ENCODE measurements around the gene FAT4. TPM values are rescaled to one million over a fixed set of nuclear protein-coding genes. Genes with fewer than 3 reads are reported as not detected.

FAT4 gene, protein sequence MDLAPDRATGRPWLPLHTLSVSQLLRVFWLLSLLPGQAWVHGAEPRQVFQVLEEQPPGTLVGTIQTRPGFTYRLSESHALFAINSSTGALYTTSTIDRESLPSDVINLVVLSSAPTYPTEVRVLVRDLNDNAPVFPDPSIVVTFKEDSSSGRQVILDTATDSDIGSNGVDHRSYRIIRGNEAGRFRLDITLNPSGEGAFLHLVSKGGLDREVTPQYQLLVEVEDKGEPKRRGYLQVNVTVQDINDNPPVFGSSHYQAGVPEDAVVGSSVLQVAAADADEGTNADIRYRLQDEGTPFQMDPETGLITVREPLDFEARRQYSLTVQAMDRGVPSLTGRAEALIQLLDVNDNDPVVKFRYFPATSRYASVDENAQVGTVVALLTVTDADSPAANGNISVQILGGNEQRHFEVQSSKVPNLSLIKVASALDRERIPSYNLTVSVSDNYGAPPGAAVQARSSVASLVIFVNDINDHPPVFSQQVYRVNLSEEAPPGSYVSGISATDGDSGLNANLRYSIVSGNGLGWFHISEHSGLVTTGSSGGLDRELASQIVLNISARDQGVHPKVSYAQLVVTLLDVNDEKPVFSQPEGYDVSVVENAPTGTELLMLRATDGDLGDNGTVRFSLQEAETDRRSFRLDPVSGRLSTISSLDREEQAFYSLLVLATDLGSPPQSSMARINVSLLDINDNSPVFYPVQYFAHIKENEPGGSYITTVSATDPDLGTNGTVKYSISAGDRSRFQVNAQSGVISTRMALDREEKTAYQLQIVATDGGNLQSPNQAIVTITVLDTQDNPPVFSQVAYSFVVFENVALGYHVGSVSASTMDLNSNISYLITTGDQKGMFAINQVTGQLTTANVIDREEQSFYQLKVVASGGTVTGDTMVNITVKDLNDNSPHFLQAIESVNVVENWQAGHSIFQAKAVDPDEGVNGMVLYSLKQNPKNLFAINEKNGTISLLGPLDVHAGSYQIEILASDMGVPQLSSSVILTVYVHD (N-terminal part only)
- total RNA-seq (2.7 TPM), polyA plus RNA-seq (0.94 TPM)
- long read RNA-seq, donor 1, result 0 reads
- long read RNA-seq, donor 2, result 0 reads
- long read RNA-seq, donor 3, result 0 reads
- long read RNA-seq, donor 4, result 0 reads
- long read RNA-seq, donor 5, result 0 reads
- long read RNA-seq, donor 6, result 0 reads
- long read RNA-seq, donor 7, result 0 reads
- long read RNA-seq, donor 8, result 0 reads
- long read RNA-seq, donor 9, result 0 reads
- long read RNA-seq, donor 10, result 0 reads

DNA sequence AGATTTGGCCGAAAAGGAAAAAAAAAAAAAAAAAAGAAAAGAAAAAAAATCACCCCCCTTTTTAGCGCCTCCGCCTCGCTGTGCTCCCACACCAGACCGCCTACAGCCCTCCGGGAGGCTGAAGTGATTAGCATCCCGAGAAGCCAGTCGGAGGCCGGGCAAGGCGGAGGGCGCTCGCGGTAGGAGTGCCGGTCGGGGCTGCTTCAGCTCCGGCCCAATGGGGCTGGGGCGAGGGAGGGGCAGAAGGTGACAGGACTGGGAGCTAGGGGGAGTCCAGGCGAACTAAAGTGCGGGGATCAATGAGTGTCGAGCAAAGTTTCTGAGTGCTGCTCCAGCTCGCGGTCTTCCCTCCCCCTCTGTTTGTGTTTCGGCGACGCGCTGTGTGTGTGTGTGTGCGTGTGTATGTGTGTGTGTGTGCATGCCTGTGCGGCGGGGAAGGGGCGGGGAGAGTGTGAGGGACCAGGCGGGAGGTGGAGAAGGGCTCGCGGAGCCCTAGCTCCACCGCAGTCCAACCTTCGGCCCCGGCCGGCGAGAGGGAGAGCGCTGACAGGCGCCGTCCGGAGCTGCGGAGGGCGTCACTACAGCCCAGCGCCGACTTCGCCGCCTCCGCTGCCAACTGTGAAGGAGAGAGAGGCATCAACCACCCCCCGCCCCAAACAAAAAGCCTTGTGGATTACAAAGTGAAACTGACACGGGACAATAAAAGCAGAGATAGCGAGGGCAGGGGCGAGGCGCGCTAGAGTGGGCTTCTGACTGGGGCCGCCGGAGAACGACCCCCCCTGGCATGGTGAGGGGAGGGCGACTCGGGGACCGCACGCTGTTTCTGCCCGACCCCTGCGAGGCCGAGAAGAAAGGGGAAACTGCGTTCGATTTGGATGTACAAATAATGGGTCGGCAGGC is at the start of gene FAT4:
Gene FAT4, plus strand, starts transcription at position 280 of the 900 bp plus-strand sequence. CDS start 1,457 bp downstream, outside the sequence.
- Histone ChIP-seq H3K4me1 (ENCODE audit: control insufficient read depth in 2 of 2, insufficient read depth in 2 of 2, low read length in 2 of 2) (peaks cover 0 to 33% of the 10 kb centered on the region in 2 donors), H3K36me3 (ENCODE audit: control insufficient read depth in 2 of 2, insufficient read depth in 2 of 2, low read length in 1 of 2) (no peaks in the 10 kb centered on the region), H3K27me3 (ENCODE audit: control insufficient read depth in 2 of 2, insufficient read depth in 1 of 2, low read length in 1 of 2) (peaks cover 43 to 52% of the 10 kb centered on the region in 2 donors), H3K9me3 (ENCODE audit: control insufficient read depth in 2 of 2, insufficient read depth in 1 of 2, low read length in 1 of 2) (peaks cover 0 to 6% of the 10 kb centered on the region in 2 donors), H3K4me3 (ENCODE audit: low read length in 2 of 2) (peak within 1 kb of the TSS; percentile 53 to 57), H3K27ac (ENCODE audit: low read depth in 1 of 2, low read length in 1 of 2) (peak within 1 kb of the TSS; percentile 38 to 71)
- WGBS, result under 1% methylated on average over 68 of the region's 68 CpGs
- peak in 6 of 9 donors; percentile 13 to 70 (median 34) for DNase-seq (ENCODE audit: low read depth in 6 of 9, low spot score in 9 of 9)

DNA sequence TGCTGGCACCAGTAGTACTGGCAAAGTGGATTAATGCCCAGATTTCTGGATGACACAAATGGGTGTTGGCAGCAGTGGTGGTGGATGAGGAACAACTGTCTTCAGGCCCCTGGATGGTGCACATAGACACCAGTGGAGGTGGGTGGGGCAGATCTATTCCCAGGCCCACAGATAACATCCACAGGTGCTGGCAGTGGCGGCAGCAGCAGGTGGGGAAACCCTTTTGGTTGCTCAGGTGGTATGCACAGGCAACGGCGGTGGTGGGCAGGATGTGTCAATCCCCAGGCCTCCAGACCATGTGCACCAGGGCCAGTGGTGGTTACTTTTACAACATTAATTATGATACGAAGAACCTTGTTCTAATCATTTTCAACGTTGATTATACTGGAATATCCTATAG is 48.9 kb upstream of the FAT4 start:
- H3K9me3 ChIP-seq (ENCODE audit: control insufficient read depth in 2 of 2, insufficient read depth in 1 of 2, low read length in 1 of 2), result no peaks in the 10 kb centered on the region
- no peak for DNase-seq (ENCODE audit: low read depth in 6 of 9, low spot score in 9 of 9)
- no peak overlapping the region for H3K27ac ChIP-seq (ENCODE audit: low read depth in 1 of 2, low read length in 1 of 2)
- no peaks in the 10 kb centered on the region for H3K27me3 ChIP-seq (ENCODE audit: control insufficient read depth in 2 of 2, insufficient read depth in 1 of 2, low read length in 1 of 2)
- H3K4me3 ChIP-seq (ENCODE audit: low read length in 2 of 2), result no peak overlapping the region
- no peaks in the 10 kb centered on the region for H3K4me1 ChIP-seq (ENCODE audit: control insufficient read depth in 2 of 2, insufficient read depth in 2 of 2, low read length in 2 of 2)
- 93% methylated on average over 5 of the region's 5 CpGs for WGBS
- H3K36me3 ChIP-seq (ENCODE audit: control insufficient read depth in 2 of 2, insufficient read depth in 2 of 2, low read length in 1 of 2), result no peaks in the 10 kb centered on the region

DNA sequence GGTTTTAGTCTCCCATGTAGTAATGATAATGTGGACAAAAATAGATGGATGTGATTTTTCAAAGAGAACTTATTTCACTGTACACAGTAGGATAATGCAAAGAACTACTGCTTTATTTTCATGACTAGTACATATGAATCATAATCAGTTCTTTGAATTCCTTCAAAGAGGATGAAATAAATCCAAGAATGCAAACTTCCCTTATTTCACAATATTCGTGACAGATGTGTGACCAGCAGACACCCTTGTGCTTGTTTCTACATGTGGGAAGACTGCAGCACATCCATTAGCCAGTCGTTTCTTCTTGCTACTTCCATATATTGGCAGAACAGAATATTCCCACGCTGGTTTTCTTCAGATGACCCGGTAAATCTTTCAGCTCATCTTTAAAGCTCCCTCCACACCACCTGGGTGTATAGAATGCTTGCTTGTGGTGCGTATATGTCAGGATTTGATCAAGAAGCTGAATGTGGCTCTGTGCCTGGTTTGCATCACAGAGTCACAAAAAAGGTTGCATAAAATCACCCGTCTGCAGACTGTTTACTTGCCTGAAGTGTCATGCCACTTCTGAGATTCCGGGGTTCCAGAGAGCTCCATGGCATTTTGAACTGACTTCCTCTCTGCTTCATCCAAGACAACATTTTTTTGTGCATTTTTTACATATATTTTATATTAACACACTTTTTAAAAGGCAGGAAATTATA is 47.7 kb upstream of the FAT4 start:
- peak in 1 of 9 donors; percentile 6 for DNase-seq (ENCODE audit: low read depth in 6 of 9, low spot score in 9 of 9)
- H3K27ac ChIP-seq (ENCODE audit: low read depth in 1 of 2, low read length in 1 of 2), result no peak overlapping the region
- WGBS, result 84% methylated on average over 7 of the region's 7 CpGs
- H3K4me1 ChIP-seq (ENCODE audit: control insufficient read depth in 2 of 2, insufficient read depth in 2 of 2, low read length in 2 of 2), result no peaks in the 10 kb centered on the region
- H3K36me3 ChIP-seq (ENCODE audit: control insufficient read depth in 2 of 2, insufficient read depth in 2 of 2, low read length in 1 of 2), result no peaks in the 10 kb centered on the region
- no peaks in the 10 kb centered on the region for H3K9me3 ChIP-seq (ENCODE audit: control insufficient read depth in 2 of 2, insufficient read depth in 1 of 2, low read length in 1 of 2)
- H3K27me3 ChIP-seq (ENCODE audit: control insufficient read depth in 2 of 2, insufficient read depth in 1 of 2, low read length in 1 of 2), result no peaks in the 10 kb centered on the region
- no peak overlapping the region for H3K4me3 ChIP-seq (ENCODE audit: low read length in 2 of 2)

DNA sequence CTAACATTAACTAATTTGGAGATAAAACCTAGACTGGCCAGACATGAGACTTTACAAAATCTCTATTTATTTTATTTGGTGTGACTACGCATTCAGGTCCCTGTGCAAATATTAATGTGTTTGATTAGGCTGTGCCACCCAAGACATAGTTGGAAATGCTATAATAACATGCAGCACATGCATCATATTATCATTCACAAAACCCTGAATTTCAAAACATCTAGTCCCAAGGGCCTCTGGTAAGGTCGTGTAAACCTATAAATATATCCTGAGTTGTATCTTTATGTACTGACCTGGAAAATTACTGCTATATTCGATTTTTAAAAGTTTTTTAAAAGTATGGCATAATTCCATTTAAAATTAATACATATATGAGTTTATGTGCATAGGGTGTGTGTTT is 47.1 kb upstream of the FAT4 start:
- 82% methylated on average over 3 of the region's 3 CpGs for WGBS

DNA sequence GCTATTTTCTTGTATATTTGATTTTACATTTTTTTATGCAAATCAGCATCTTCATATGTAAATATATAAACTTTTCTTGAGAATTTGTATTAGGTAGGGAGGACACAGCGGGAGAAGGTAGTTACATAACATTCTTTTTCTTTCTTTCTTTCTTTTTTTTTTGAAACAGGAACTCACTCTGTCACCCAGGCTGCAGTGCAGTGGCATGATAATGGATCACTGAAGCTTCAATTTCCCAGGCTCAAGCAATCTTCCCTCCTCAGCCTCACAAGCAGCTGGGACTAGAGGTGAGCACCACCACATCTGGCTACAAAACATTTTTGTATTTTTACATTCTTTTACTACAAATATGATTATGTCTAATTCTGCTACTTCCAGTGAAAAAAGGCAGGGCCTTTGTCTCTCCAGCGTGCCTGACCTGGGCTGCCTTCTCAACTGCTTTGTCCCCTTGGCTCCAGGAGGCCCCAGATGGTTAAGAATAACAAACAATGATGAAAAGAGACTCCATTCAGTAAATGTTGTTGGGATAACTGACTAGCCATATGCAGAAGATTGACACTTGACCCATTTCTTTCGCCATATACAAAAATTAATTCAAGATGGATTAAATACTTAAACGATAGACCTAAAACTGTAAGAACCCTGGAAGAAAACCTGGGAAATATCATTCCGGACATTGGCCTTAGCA is 46.5 kb upstream of the FAT4 start:
- DNase-seq (ENCODE audit: low read depth in 6 of 9, low spot score in 9 of 9), result no peak
- no peaks in the 10 kb centered on the region for H3K9me3 ChIP-seq (ENCODE audit: control insufficient read depth in 2 of 2, insufficient read depth in 1 of 2, low read length in 1 of 2)
- no peak overlapping the region for H3K27ac ChIP-seq (ENCODE audit: low read depth in 1 of 2, low read length in 1 of 2)
- H3K4me3 ChIP-seq (ENCODE audit: low read length in 2 of 2), result no peak overlapping the region
- no peaks in the 10 kb centered on the region for H3K36me3 ChIP-seq (ENCODE audit: control insufficient read depth in 2 of 2, insufficient read depth in 2 of 2, low read length in 1 of 2)
- no peaks in the 10 kb centered on the region for H3K4me1 ChIP-seq (ENCODE audit: control insufficient read depth in 2 of 2, insufficient read depth in 2 of 2, low read length in 2 of 2)
- 93% methylated on average over 5 of the region's 5 CpGs for WGBS
- H3K27me3 ChIP-seq (ENCODE audit: control insufficient read depth in 2 of 2, insufficient read depth in 1 of 2, low read length in 1 of 2), result no peaks in the 10 kb centered on the region

More for the DNA sequence above, 47.1 kb upstream of the FAT4 start:
- no peak overlapping the region for H3K27ac ChIP-seq (ENCODE audit: low read depth in 1 of 2, low read length in 1 of 2)
- no peaks in the 10 kb centered on the region for H3K9me3 ChIP-seq (ENCODE audit: control insufficient read depth in 2 of 2, insufficient read depth in 1 of 2, low read length in 1 of 2)
- no peak for DNase-seq (ENCODE audit: low read depth in 6 of 9, low spot score in 9 of 9)
- no peaks in the 10 kb centered on the region for H3K27me3 ChIP-seq (ENCODE audit: control insufficient read depth in 2 of 2, insufficient read depth in 1 of 2, low read length in 1 of 2)
- no peaks in the 10 kb centered on the region for H3K4me1 ChIP-seq (ENCODE audit: control insufficient read depth in 2 of 2, insufficient read depth in 2 of 2, low read length in 2 of 2)
- H3K4me3 ChIP-seq (ENCODE audit: low read length in 2 of 2), result no peak overlapping the region
- no peaks in the 10 kb centered on the region for H3K36me3 ChIP-seq (ENCODE audit: control insufficient read depth in 2 of 2, insufficient read depth in 2 of 2, low read length in 1 of 2)

DNA sequence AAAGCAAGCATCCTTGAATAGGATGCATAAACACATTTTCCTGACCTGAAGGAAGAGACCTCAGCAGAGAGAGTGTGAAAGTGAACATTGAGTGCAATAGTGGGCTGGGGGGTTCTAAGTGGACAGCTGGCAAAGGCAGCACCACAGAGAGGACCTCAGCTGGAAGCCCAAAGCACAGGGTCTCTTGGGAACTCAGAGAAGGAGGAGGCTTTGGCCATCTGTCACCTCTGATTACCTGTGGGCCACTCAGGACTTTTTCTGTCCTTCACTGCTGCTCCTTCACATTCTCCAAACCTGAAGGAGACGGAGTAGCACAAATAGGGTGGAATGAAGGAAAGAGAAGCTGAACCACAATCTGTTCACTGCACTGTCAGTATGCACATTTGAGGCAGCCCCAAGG is 37.9 kb upstream of the FAT4 start:
- Histone ChIP-seq H3K27ac (ENCODE audit: low read depth in 1 of 2, low read length in 1 of 2) (no peak overlapping the region), H3K36me3 (ENCODE audit: control insufficient read depth in 2 of 2, insufficient read depth in 2 of 2, low read length in 1 of 2) (no peaks in the 10 kb centered on the region), H3K27me3 (ENCODE audit: control insufficient read depth in 2 of 2, insufficient read depth in 1 of 2, low read length in 1 of 2) (no peaks in the 10 kb centered on the region), H3K9me3 (ENCODE audit: control insufficient read depth in 2 of 2, insufficient read depth in 1 of 2, low read length in 1 of 2) (peaks cover 0 to 3% of the 10 kb centered on the region in 2 donors), H3K4me1 (ENCODE audit: control insufficient read depth in 2 of 2, insufficient read depth in 2 of 2, low read length in 2 of 2) (no peaks in the 10 kb centered on the region), H3K4me3 (ENCODE audit: low read length in 2 of 2) (no peak overlapping the region)
- DNase-seq (ENCODE audit: low read depth in 6 of 9, low spot score in 9 of 9), result no peak
- 96% methylated on average over 1 of the region's 1 CpG for WGBS

DNA sequence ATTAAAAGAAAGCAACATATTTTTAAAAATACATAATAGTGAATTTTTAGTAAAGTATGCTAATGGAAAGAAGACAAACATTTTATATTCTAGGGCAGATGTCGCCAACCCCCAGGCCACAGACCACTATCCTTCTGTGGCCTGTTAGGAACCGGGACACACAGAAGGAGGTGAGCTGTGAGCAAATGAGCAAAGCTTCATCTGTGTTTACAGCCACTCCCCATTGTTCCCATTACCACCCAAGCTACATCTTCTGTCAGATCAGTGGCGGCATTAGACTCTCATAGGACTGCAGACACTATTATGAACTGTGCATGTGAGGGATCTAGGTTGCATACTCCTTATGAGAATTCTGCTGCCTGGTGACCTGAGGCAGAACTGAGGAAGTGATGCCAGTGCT is 37.0 kb upstream of the FAT4 start:
- H3K4me1 ChIP-seq (ENCODE audit: control insufficient read depth in 2 of 2, insufficient read depth in 2 of 2, low read length in 2 of 2), result no peaks in the 10 kb centered on the region
- WGBS, result 65% methylated on average over 3 of the region's 3 CpGs
- DNase-seq (ENCODE audit: low read depth in 6 of 9, low spot score in 9 of 9), result no peak
- no peak overlapping the region for H3K4me3 ChIP-seq (ENCODE audit: low read length in 2 of 2)
- H3K9me3 ChIP-seq (ENCODE audit: control insufficient read depth in 2 of 2, insufficient read depth in 1 of 2, low read length in 1 of 2), result peaks cover 0 to 3% of the 10 kb centered on the region in 2 donors
- no peak overlapping the region for H3K27ac ChIP-seq (ENCODE audit: low read depth in 1 of 2, low read length in 1 of 2)
- H3K27me3 ChIP-seq (ENCODE audit: control insufficient read depth in 2 of 2, insufficient read depth in 1 of 2, low read length in 1 of 2), result no peaks in the 10 kb centered on the region
- no peaks in the 10 kb centered on the region for H3K36me3 ChIP-seq (ENCODE audit: control insufficient read depth in 2 of 2, insufficient read depth in 2 of 2, low read length in 1 of 2)

Measured in thymus (tissue), 14 donors.